ENCODE measurements around the gene PNPLA7. TPM values are rescaled to one million over a fixed set of nuclear protein-coding genes. Genes with fewer than 3 reads are reported as not detected.

The PNPLA7 gene
- total and polyA plus RNA-seq, 2 of the 4 experiments (the other 2 are of a cell fraction): under 0.01 to 0.89 TPM

DNA sequence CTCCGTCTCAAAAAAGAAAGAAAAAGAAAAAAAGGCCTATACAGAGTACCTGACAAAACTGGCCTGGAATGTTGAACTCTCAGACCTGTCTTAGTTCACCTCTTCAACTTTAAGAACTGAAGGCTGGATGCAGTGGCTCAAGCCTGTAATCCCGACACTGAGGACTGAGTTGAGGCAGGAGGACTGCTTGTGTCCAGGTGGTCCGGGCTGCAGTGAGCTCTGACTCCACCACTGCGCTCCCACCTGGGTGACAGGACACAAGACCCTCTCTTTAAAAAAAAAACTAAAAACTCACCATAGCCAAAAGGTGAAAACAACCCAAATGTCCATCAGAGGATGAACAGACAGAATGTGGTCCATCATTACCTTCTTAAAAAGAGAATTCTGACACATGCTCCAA is 7.9 kb upstream of the PNPLA7 start:
- dilution Hi-C loops (cut with HindIII; ENCODE audit: low sequenced_read_pairs, unreplicated experiment) (no loop called here), intact Hi-C loops (cut with micrococcal nuclease) (no loop called here)

More for the DNA sequence above, 7.9 kb upstream of the PNPLA7 start:
- WGBS, 2 experiments (ENCODE audit: extremely low coverage in 2 of 2, insufficient read length in 1 of 2): no CpG with 5 or more reads among the region's 4 CpGs
- Histone ChIP-seq H3K4me2 (ENCODE audit: low read depth, low read length) (no peak overlapping the region), H2BK15ac (ENCODE audit: low read depth, low read length) (no peak overlapping the region), H3K56ac (ENCODE audit: extremely low read depth, insufficient read depth, low read length) (no peak overlapping the region), H3K36me3 (ENCODE audit: control insufficient read depth, insufficient read depth, low read length) (peaks cover 37% of the 10 kb centered on the region), H3K4ac (ENCODE audit: low read depth, low read length) (no peak overlapping the region), H3K14ac (replicated peaks; ENCODE audit: low read depth, low read length) (no peak overlapping the region), H2AK9ac (replicated peaks; ENCODE audit: low read depth, low read length, poor library complexity) (no peak overlapping the region), H3K4me3 (ENCODE audit: insufficient read depth, low read depth, low read length) (no peak overlapping the region), H2BK20ac (ENCODE audit: low read depth, low read length) (no peak overlapping the region), H3K27me3 (ENCODE audit: control insufficient read depth, insufficient read depth, low read length) (no peaks in the 10 kb centered on the region), H3K9me1 (ENCODE audit: insufficient read depth, low read length) (no peaks in the 10 kb centered on the region), H3K9me3 (ENCODE audit: control insufficient read depth, insufficient read depth, low read length) (no peaks in the 10 kb centered on the region), H3K4me1 (ENCODE audit: control insufficient read depth, insufficient read depth, low read length) (no peaks in the 10 kb centered on the region), H3K79me1 (ENCODE audit: low read depth in 1 of 2, low read length in 2 of 2) (peaks cover 4 to 22% of the 10 kb centered on the region in 2 experiments; a peak in 3 of 4 replicates), H4K5ac (ENCODE audit: low read depth, low read length) (no peak overlapping the region), H2AFZ (replicated peaks; ENCODE audit: low read length, poor library complexity) (no peak overlapping the region), H3K23ac (ENCODE audit: low read depth, low read length) (no peak overlapping the region), H2BK120ac (ENCODE audit: low read depth, low read length) (no peak overlapping the region), H3K27ac (ENCODE audit: insufficient read depth, low read length) (no peak overlapping the region), H2BK5ac (ENCODE audit: low read depth, low read length, poor library complexity, severe bottlenecking) (no peak overlapping the region), H2AK5ac (ENCODE audit: low read depth, low read length) (no peak overlapping the region), H3K18ac (ENCODE audit: low read depth, low read length) (no peak overlapping the region), H4K20me1 (ENCODE audit: insufficient read depth, low read length) (peaks cover 3% of the 10 kb centered on the region; the same call in 1 of the 2 replicates), H3K9ac (ENCODE audit: low read depth, low read length) (no peak overlapping the region), H4K8ac (ENCODE audit: low read depth in 2 of 2, low read length in 2 of 2) (no peak overlapping the region), H4K91ac (ENCODE audit: insufficient read depth, low read depth, low read length) (no peak overlapping the region)
- ATAC-seq (ENCODE audit: low read depth) (no peak), DNase-seq (no peak)
- BruUV-seq (replicated peaks): no TSS peak
- in situ Hi-C loops (cut with MboI; ENCODE audit: low sequenced_read_pairs): no loop called here
- TF ChIP-seq RAD21 (IDR thresholded peaks at IDR 0.05; ENCODE audit: low read length) (no peak), RCOR1 (IDR thresholded peaks at IDR 0.05; ENCODE audit: insufficient replicate concordance, low read length) (no peak), MXI1 (IDR thresholded peaks at IDR 0.05; ENCODE audit: borderline replicate concordance, low read depth, low read length) (no peak), SMC3 (IDR thresholded peaks at IDR 0.05; ENCODE audit: low read depth, low read length) (no peak), RFX5 (IDR thresholded peaks at IDR 0.05; ENCODE audit: low read depth, low read length) (no peak), MAZ (IDR thresholded peaks at IDR 0.05; ENCODE audit: borderline replicate concordance, low read depth, low read length) (no peak), CEBPB (IDR thresholded peaks at IDR 0.05; ENCODE audit: low read depth, low read length) (no peak), NFE2L2 (IDR thresholded peaks at IDR 0.05; ENCODE audit: low read depth, low read length) (no peak), POLR2A (IDR thresholded peaks at IDR 0.05; ENCODE audit: low read depth, low read length) (no peak), CTCF (conservative IDR thresholded peaks at IDR 0.05; ENCODE audit: low read depth, low read length) (no peak), FOS (IDR thresholded peaks at IDR 0.05; ENCODE audit: low read depth, low read length) (no peak), MAFK (IDR thresholded peaks at IDR 0.05; ENCODE audit: low read depth, low read length) (no peak)
- TF ChIP-seq, protein P1, sequence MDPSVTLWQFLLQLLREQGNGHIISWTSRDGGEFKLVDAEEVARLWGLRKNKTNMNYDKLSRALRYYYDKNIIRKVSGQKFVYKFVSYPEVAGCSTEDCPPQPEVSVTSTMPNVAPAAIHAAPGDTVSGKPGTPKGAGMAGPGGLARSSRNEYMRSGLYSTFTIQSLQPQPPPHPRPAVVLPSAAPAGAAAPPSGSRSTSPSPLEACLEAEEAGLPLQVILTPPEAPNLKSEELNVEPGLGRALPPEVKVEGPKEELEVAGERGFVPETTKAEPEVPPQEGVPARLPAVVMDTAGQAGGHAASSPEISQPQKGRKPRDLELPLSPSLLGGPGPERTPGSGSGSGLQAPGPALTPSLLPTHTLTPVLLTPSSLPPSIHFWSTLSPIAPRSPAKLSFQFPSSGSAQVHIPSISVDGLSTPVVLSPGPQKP (IDR thresholded peaks at IDR 0.05; ENCODE audit: borderline replicate concordance, low read depth, low read length): no peak
- TF ChIP-seq, protein P2, sequence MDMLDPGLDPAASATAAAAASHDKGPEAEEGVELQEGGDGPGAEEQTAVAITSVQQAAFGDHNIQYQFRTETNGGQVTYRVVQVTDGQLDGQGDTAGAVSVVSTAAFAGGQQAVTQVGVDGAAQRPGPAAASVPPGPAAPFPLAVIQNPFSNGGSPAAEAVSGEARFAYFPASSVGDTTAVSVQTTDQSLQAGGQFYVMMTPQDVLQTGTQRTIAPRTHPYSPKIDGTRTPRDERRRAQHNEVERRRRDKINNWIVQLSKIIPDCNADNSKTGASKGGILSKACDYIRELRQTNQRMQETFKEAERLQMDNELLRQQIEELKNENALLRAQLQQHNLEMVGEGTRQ (IDR thresholded peaks at IDR 0.05; ENCODE audit: low read depth, low read length): no peak
- CTCF ChIA-PET: no interaction called here
- POLR2A ChIA-PET (ENCODE audit: unreplicated experiment): no interaction called here

Data from IMR-90 (cell line).